Activated CD8-positive, alpha-beta memory T cell treated with anti-CD3 and anti-CD28 coated beads, Interleukin-2, amount 50 U/mL, for 4 hours (primary cell): Measurements from ENCODE around the gene PPM1J.
A peak's percentile ranks its signal among the peaks of the same experiment; 100 is the strongest.

Source experiments
- DNase-seq: peaks from one replicate; pipeline ENCODE4 v3.0.0-alpha.2; 2020

PPM1J gene

DNA sequence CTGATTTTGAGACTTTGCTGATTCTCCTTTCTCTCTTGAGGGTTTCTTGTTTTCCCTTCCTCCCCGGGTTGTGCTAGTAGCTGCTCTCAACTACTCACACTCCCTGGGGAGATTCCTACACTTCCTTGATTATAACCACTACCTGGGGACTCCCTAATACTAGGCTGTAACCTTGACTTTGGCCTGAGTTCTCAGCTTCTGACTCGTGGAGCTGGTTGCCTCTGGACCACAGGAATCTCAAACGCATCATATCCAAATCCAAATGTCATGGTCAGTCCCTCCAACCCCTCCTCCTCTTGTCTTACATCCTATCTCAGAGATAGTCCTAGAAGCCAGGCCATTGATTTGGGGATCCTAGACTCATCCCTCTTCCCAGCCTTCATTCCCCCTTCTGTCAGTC, 28.7 kb downstream of the PPM1J start:
- no peak for DNase-seq

DNA sequence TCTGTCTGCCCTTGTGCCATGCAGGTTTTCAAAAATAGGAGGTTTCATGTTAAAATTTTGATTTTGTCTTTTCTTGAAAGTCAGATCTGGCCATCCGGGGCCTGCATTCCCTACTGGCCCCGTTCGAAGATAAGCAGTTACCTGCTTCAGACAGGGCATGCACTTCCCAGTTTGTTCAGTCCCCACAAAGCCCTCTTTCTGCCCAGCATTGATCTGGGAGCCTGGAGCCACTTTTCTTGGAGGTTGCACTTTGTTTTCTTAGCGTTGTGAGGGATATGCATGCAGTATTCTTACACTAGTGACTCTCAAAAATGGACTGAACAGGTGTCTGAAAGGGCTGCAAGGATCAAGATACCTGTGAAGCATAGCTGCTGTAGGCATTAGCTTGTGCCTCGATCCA, 29.2 kb downstream of the PPM1J start:
- DNase-seq = no peak

DNA sequence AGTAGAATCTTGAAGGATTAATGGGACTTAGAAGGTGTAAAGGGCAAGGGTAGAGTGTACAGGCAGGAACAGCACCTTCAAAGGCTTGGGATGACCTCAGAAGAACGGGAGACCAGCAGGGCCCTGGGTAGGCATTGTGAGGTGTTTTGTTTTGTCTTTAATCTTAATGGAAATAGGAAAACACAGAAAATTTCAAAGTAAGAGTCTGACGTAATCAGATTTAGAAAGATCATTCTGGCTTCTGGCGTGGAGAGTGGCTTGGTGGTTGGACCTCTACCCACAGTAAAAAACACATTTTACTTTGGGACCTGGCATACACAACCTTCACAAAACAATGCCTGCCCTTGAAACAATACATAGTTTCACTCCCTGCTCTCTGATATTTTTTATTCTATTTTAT, 36.5 kb downstream of the PPM1J start:
- DNase-seq = no peak

DNA sequence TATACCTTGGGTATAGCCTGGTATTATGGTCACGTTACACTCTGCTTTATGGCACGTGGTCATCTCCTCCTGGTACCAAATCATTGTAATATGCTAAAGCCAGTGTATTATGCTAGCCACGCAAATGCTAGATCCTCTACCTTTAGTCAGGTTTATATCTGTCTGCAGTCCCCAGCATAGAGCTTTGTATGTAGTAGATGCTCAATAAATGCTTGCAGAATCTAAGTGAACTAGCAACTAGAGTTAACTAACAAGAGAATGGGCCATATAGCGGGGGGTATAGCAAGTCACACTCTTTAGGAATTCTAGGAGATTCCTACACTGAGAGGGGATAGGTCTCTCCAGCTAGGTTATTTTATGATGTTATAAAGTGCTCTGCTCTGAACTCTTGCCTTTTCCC, 37.6 kb downstream of the PPM1J start:
- no peak for DNase-seq

DNA sequence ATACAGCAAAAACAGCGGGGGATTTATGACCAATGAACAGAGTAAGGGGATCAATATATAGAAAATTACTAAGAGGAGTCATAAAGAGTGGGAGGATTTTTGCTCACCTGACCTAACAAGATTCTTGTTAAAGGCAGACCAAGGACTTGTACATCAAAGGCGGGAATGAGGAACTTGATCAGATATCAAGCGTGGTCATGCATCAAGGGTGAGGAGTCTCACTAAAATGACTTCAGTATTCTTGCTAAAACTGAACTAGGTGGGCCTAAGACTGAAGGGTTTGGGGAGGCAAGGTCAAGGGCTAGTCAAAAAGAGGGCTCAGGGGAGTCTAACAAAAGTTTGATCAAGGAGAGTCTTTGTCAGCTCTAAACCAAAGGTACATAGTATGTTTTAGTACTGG, 38.6 kb downstream of the PPM1J start:
- DNase-seq = no peak

DNA sequence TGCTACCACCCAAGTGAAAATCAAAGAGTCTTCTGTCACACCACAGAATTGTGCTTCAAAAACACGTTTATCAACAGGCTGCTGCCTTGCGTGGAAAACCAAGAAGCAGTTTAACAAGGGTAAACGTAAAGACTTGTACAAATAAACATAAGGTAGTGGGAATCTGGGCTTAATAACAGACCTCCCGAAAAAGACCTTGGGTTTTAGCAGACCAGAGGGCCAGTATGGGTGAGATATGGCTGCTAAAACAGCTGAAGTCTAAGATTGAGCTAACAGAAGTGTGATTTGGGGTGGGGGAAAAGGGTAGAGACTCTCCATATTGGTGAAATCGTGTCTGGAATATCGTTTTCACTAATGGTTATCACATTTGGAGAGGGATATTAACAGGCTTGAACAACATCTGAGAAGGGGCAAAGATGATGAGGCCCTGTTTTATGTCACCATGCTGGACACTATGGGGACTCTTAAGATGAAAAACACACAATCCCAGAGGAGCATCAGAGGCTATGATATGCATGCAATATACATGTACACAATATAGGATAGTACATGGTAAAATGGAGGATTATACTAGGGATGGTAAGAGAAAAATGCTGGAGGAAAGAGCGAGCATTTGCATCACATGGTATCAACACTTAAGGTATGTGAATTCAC, 39.3 kb downstream of the PPM1J start:
- no peak for DNase-seq

DNA sequence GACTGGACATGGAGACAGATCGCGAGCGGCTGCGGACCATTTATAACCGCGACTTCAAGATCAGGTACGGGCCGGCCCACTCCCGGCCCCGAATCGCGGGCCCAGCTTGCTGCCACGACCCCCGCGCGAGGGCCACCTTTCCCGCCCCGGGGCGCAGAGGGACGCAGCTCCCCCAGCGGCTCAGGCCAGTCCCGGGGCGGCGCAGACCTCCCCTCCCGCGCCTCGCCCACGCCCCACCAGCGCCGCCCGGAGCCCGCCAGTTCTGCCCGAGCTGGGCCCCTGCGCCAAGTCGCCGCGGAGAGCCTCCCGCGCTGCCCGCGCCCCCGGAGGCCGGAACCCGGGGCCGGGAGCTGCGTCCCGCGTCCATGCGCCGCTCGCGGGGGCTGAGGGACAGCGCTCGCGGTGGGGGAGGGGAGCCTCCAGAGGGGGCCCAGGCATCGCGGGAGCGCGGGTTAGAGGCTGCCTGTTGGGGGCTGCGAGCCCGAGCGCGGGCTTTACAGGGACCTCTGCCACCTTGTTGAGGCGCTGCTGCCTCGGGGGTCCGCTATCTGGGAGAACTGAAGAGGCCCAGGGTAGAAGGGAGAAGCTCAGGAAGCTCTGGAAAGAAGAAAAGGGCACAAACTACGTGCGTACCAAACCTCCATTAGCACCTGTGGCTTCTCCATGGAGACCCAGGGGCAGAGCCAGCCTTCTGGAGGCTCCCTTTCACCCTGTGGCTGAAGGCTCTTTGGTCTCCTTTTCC, 40.0 kb downstream of the PPM1J start:
- peak; percentile 52 for DNase-seq

DNA sequence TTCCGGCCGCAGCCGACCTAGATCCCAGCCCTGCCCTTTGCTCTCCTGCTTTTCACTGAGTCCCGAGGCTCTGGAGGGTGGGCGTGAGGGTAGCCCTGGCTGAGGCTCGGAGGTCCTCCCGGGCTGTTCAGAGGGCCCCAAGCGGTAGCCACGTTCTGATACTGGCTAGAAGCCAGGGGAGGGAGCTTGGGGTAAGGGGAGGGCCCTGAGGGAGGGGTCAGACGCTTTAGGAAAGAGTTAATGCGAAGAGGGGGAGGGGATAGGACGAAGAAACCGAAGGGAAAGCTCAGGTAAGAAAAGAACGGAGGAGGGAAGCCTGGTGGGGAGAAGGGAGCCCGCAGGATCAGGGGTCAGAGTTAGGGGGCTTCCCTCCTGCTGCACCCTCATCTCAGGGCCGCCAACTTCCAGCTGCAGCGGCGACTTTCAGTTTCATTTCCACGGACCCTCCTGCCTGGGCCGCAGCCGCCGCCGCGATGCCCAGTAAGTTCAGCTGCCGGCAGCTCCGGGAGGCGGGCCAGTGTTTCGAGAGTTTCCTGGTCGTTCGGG, 40.6 kb downstream of the PPM1J start, which contains the start of gene MOV10:
Gene MOV10, plus strand, starts transcription at position 220 of the 546 bp plus-strand sequence. Its CDS starts 254 bp downstream, at position 474.
- DNase-seq = peak; percentile 58

DNA sequence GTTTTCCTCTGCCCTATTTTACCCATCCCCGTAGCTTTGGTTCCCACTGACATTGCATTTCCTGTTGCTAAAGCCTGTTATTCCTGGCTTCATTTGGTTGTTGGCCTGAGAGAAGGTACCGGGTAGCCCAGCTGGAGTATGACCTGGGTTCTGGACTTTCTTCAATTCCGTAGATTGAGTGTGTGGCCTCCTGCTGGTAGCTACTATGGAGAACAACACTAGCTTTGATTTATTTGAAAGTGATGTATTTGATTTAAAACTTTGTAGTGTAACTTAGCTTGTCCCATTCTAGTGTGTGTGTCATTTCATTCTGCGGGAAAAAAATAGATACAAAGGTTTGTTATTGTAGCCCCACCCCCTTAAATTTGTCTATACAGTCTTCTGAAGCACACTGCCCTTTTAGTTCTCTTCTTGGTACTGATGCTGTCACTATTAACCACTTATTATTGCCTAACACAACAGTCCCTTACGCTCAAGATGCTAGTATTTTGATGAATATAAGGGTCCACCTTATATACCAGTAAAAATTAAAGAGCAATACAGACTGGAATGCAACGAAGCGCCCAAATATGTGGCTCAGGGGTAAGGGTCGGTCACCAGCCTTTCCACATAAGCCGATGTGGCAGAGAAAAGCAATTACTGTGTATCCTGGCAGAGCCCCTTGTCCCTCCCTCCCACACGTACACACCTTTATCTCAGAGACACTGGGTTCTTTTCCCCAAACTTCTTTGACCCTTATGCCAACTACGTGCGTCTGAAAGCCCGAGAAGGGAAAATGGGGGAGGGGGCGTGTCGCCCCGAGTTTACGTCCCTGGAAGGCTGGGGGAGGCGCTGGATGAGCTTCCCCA, 41.3 kb downstream of the PPM1J start:
- no peak for DNase-seq

DNA sequence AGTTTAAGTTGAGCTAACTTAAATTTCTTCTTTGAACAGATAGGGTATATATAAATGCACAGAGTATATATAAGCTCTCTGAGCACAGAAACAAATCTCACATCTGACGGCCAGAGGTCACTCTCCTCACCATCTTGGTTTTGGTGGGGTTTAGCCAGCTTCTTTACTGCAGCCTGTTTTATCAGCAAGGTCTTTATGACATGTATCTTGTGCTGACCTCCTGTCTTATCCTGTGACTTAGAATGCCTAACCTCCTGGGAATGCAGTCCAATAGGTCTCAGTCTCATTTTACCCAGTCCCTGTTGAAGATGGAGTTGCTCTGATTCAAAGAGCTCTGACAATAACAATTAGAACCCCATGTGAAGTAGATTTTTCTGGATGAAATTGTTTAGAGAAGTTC, 42.3 kb downstream of the PPM1J start:
- no peak for DNase-seq

DNA sequence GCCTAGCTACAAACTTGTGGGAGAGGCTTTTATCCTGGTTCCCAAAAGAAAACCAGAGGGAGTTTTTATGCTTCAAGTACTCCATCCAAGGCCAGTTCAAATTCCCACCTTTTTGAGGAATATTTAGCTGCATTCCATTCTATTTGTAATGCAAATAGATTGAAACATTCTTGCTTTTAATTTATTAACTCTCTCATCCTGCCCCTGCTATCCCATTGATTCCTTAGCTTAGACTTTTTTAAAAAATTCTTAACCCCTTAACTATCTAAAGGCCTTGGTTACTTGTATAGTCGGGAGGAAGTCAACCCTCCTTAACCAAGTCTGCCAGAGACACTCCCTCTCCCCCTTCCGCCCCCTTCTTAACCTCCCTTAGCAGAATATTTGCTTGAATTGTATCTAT, 43.1 kb downstream of the PPM1J start:
- no peak for DNase-seq

DNA sequence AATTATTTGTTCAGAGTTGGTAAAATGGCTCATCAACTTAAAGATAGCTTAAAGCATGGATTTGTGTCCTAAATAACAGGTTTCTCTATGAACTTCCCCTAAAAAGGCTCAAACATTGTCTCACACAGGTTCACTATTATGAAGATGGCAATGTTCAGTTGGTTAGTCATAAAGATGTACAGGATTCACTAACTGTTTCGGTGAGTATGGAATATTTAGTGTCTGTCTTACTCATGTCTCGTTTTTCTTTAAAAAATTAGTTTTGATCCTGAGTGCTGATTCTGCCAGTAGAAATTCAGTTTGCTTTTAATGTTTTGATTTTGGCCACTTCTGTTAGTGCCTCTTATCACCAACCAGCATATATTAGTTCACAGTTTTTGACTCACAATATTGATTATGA, 48.2 kb downstream of the PPM1J start:
- DNase-seq = no peak

DNA sequence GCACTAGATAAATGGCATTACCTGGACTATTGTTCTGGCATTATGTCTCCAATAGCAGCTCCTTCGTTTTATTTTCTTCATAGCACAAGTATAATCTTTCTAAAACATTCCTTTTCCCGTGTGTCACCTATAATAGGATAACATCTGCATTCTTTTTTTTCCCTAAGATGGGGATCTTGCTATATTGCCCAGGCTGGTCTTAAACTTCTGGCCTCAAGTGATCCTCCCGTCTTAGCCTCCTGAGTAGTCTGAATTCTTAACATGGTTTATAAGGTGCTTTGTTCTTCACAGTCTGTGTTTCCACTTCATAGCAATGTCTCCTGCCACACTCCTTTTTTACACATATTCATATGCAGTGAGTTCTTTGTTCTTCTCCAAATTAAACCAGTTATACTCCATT, 49.3 kb downstream of the PPM1J start:
- no peak for DNase-seq
